HEK293T (cell line): Measurements from ENCODE around the gene TRIM66.

Source experiments
- BHLHE40 ChIP-seq: fragments of 450-650 bp; IDR thresholded peaks from 2 replicates; pipeline ENCODE4 v1.6.1; 2016; ENCODE audit warnings: mild to moderate bottlenecking, moderate library complexity, borderline replicate concordance
- ELF4 ChIP-seq: fragments of 450-650 bp; IDR thresholded peaks from 2 replicates; pipeline ENCODE4 v1.6.1; 2017; ENCODE audit warnings: antibody characterized with exemption
- FOXA1 ChIP-seq: fragments of 450-650 bp; IDR thresholded peaks from 2 replicates; pipeline ENCODE4 v1.6.1; 2016; ENCODE audit warnings: mild to moderate bottlenecking
- FOXM1 ChIP-seq: fragments of 450-650 bp; IDR thresholded peaks from 2 replicates; pipeline ENCODE4 v1.6.1; 2017; ENCODE audit warnings: mild to moderate bottlenecking, borderline replicate concordance
- HDGF ChIP-seq: fragments of 450-650 bp; IDR thresholded peaks from 2 replicates; pipeline ENCODE4 v1.6.1; 2017; ENCODE audit warnings: antibody characterized with exemption, borderline replicate concordance
- SP1 ChIP-seq: fragments of 450-650 bp; IDR thresholded peaks from 2 replicates; pipeline ENCODE4 v1.6.1; 2017
- TARDBP ChIP-seq: fragments of 450-650 bp; IDR thresholded peaks from 2 replicates; pipeline ENCODE4 v1.6.1; 2016

- TF ChIP-seq FOXM1 (no peak), HDGF (no peak), TARDBP (no peak), SP1 (no peak), FOXA1 (no peak), BHLHE40 (no peak), ELF4 (no peak)
These were observed 33.1 kb downstream of the TRIM66 start for GRCh38 chr11:8649361-8649760.
